ENCODE measurements around the gene DECR2.

DNA sequence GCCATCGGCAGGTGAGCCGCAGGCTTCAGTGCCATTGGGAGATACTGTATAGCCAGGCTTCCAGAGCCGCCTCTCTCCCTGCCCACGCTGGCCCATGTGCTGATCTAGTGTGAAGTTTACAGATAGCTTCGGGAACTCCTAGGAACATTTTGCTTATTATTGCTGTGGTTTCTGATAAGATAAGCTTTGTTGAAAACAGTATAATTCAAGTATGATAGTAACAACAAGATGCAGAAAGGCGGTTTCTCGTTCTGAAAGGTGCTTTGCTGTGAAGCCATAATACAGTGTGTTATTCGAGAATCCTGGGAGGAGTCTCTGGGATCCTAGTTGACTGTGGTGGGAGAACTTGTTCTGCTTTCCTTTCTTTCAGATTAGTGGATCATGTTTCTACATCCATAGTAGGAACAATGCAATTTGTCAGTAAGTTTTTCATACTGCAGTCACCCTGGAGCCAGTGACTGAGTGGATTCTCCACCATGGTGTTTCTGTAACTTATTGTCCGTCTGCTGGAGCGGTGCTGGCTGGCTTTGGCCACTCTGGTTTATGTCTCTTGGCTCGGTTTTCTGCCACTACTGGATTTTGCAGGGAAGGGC lies 55.3 kb downstream of the DECR2 start:
- TF ChIP-seq CTCF (IDR thresholded peaks at IDR 0.05) (no peak), POLR2A (IDR thresholded peaks at IDR 0.05) (no peak)

Data from uterus (tissue), 2 donors.